GM12892 (cell line): Measurements from ENCODE around the gene CD300LG.

Source experiments
- POLR2A ChIP-seq: IDR thresholded peaks from 2 replicates; pipeline ENCODE4 v1.6.1; 2011; ENCODE audit warnings: low read depth, low read length, control low read depth
- POLR2AphosphoS5 ChIP-seq: IDR thresholded peaks from 2 replicates; pipeline ENCODE4 v1.6.1; 2011; ENCODE audit warnings: low read depth, low read length, control low read depth

DNA sequence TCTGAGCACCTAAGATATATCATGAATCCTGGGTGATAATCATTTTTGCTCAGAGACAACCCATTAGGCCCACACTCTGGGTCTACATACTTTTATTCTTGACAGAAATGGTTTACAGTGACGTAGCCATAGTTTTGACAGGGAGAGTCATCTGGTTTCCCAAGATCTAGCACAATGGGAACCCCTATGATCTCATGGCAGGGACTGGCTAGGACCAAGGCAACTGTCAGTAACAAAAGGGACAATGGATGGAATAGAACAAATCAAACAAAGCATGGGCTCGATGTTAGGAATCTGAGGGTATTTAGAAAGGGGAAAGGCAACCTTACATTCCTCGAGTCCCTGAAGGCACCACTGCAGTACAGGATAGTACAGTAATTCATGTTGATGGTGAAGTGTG, 46.2 kb upstream of the CD300LG start:
- TF ChIP-seq POLR2A (no peak), POLR2AphosphoS5 (no peak)
